C4-2B (cell line): ENCODE results near the gene CTNNA2.

Experiments
- H3K27ac ChIP-seq: fragments of 450-650 bp; 2 replicates; pipeline ENCODE4 v1.5.1; 2017
- CTCF ChIP-seq: fragments of 450-650 bp; conservative IDR thresholded peaks from 2 replicates; pipeline ENCODE4 v1.5.1; 2017; ENCODE audit warnings: mild to moderate bottlenecking
- ZFX ChIP-seq: fragments of 450-650 bp; IDR thresholded peaks from 2 replicates; pipeline ENCODE4 v1.6.1; 2017

CTNNA2 gene

GRCh38 chr2:79915455-79915854 is 402.6 kb downstream of the CTNNA2 start:
- H3K27ac ChIP-seq: no peak overlapping the region

GRCh38 chr2:79916285-79916684 is 403.4 kb downstream of the CTNNA2 start:
- no peak overlapping the region for H3K27ac ChIP-seq
- TF ChIP-seq ZFX (no peak), CTCF (no peak)

More at GRCh38 chr2:79915455-79915854, 402.6 kb downstream of the CTNNA2 start:
- TF ChIP-seq ZFX (no peak), CTCF (no peak)

- no peak overlapping the region for H3K27ac ChIP-seq
Observed at GRCh38 chr2:79920512-79921076, 407.7 kb downstream of the CTNNA2 start.

GRCh38 chr2:79929624-79930023 is 416.8 kb downstream of the CTNNA2 start:
- no peak overlapping the region for H3K27ac ChIP-seq
- TF ChIP-seq ZFX (no peak), CTCF (no peak)

More at GRCh38 chr2:79920512-79921076, 407.7 kb downstream of the CTNNA2 start:
- no peak for TF ChIP-seq CTCF
- no peak for TF ChIP-seq ZFX

GRCh38 chr2:79935046-79935732 is 422.3 kb downstream of the CTNNA2 start:
- H3K27ac ChIP-seq: no peak overlapping the region
- TF ChIP-seq ZFX: no peak
- TF ChIP-seq CTCF: no peak

GRCh38 chr2:79935771-79936657 is 423.2 kb downstream of the CTNNA2 start:
- TF ChIP-seq ZFX (no peak), CTCF (peak; percentile 86)
- H3K27ac ChIP-seq: no peak overlapping the region

GRCh38 chr2:79936715-79937114 is 423.9 kb downstream of the CTNNA2 start:
- no peak for TF ChIP-seq CTCF
- no peak for TF ChIP-seq ZFX

More at GRCh38 chr2:79936715-79937114, 423.9 kb downstream of the CTNNA2 start:
- H3K27ac ChIP-seq: no peak overlapping the region
